HTERT RPE-1 (cell line): Measurements from ENCODE around the gene CSNK1G2.

Source experiments
- in situ Hi-C: fragments of 300-500 bp; cut with MboI; formaldehyde crosslinking; loops from 4 replicates; pipeline ENCODE4 v1.14.3; 2020; ENCODE audit warnings: low sequenced_read_pairs

The CSNK1G2 gene

GRCh38 chr19:2014731-2015607 is 74.0 kb downstream of the CSNK1G2 start:
- in situ Hi-C loops: no loop called here

DNA sequence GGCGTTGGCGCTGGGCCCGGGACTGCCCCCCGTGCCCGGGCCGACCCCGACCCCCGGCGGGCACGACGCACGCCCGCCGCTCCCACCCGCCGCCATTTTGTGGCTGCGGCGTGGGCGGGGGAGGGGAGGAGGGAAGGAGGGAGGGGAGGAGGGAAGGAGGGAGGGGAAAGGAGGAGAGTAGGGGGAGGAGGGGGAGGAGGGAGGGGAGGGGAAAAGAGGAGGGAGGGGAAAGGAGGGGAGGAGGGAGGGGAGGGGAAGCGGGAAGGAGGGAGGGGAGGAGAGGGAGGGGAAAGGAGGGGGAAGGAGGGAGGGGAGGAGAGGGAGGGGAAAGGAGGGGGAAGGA is 74.6 kb downstream of the CSNK1G2 start, which contains the start of gene BTBD2:
Gene BTBD2, minus strand, starts transcription at position 107 of the 343 bp plus-strand sequence. Its CDS starts 11 bp downstream, at position 96.
- in situ Hi-C loops: no loop called here

DNA sequence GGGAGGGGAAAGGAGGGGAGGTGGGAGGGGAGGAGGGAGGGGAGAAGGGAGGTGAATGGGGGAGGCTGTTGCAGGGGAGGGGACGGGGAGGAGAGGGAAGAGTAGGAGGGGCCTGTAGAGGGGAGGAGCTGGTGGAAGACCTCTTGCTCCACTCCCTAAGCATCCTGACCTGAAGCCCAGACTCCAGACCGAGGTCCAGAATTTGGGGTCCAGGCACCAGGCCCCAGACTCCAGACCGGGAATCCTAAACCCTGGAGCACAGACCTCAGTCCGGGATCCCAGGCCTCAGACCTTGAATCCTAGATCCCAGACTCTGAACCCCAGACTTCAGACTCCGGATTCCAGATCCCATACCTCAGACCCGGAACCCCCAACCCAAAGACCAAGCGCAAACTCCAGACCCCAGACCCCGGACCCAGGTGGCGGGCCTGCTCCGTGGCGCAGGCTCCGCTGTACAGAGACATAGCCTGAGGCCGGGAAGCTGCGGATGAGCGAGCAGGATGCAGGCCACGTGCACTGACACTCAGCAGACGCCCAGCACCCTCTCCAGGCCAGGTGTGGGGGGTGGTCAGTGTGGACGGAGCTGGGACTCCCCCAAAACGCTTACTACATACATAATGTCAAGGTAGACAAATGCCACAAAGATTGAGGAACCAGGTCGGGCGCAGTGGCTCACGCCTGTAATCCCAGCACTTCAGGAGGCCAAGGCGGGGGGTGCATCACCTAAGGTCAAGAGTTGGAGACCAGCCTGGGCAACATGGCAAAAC is 75.3 kb downstream of the CSNK1G2 start:
- in situ Hi-C loops: no loop called here

- in situ Hi-C loops: no loop called here
These were observed 77.8 kb downstream of the CSNK1G2 start for GRCh38 chr19:2018752-2019151.

GRCh38 chr19:2021453-2022140 is 80.6 kb downstream of the CSNK1G2 start:
- in situ Hi-C loops: no loop called here

GRCh38 chr19:2022289-2022688 is 81.3 kb downstream of the CSNK1G2 start:
- in situ Hi-C loops: no loop called here

GRCh38 chr19:2026770-2027169 is 85.8 kb downstream of the CSNK1G2 start:
- in situ Hi-C loops: no loop called here

GRCh38 chr19:2027361-2027760 is 86.4 kb downstream of the CSNK1G2 start:
- in situ Hi-C loops: no loop called here
